Activated naive CD4-positive, alpha-beta T cell treated with anti-CD3 and anti-CD28 coated beads for 36 hours (primary cell): Measurements from ENCODE around the gene PPTC7. TPM values are rescaled to one million over a fixed set of nuclear protein-coding genes. Genes with fewer than 3 reads are reported as not detected.
A peak's percentile ranks its signal among the peaks of the same experiment; 100 is the strongest.

Source experiments
- CTCF ChIA-PET: fragments of 350-600 bp; sonication (Branson Sonifier 250); formaldehyde crosslinking; loops from one replicate; lab custom pipeline; 2021; ENCODE audit warnings: antibody characterized with exemption; lab: Charles Lee
- DNase-seq: peaks from one replicate; pipeline ENCODE4 v3.0.0-alpha.2; 2020
- H3K27ac Mint-ChIP-seq: one replicate; pipeline ENCODE4 v1.8.0; 2021; ENCODE audit warnings: mild to moderate bottlenecking, mixed read lengths
- H3K27me3 Mint-ChIP-seq: one replicate; pipeline ENCODE4 v1.8.0; 2021; ENCODE audit warnings: low read depth, mixed read lengths
- H3K36me3 Mint-ChIP-seq: one replicate; pipeline ENCODE4 v1.8.0; 2021; ENCODE audit warnings: low read depth, mixed read lengths
- H3K4me1 Mint-ChIP-seq: one replicate; pipeline ENCODE4 v1.8.0; 2021; ENCODE audit warnings: low read depth, mixed read lengths
- H3K4me3 Mint-ChIP-seq: one replicate; pipeline ENCODE4 v1.8.0; 2021; ENCODE audit warnings: mild to moderate bottlenecking, moderate library complexity, mixed read lengths
- H3K9me3 Mint-ChIP-seq: one replicate; pipeline ENCODE4 v1.8.0; 2021; ENCODE audit warnings: mixed read lengths
- intact Hi-C: fragments of 100-400 bp; cut with micrococcal nuclease; formaldehyde crosslinking; loops from one replicate; pipeline ENCODE4 v1.15.1; 2023
- total RNA-seq, 2 experiments: library from RNA; stranded (reverse); gene quantifications; one replicate each; pipeline ENCODE4 v1.2.3, GENCODE V29; 2021

The PPTC7 gene
- total RNA-seq, 2 experiments from 2014 or later: 41.1 to 43.2 TPM

DNA sequence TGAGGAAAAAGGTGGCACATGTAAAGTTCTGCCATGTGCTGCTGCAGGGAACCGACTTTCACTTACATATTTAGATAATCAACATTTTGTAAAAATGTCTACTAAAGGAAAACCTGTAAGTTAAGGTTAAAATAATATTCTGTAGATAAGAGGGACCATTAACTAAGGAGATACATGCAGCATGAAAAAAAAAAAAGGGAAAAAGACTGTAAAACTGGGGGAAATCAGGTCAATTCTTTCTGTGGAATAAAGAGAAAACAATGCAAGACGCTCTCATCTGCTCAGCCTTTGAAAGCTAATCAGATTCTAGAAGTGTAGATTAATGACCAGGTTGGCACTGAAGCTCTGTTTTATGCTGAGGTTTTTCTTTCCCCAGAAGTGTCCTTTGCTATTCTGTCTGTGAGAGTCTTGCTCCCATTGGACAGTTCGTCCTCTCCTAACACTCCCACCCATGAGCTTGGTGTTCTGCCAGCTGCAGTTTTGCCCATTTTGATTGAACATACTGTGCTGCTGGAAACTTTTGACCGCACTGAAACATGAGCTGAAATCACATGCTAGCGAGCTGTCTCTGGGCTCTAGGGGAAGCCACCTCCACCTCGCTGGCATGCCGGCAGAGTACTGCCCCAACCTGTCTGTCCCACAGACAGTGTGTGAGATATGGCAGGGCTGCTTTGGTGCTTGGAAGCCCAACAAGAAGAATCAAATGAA, 39.7 kb downstream of the PPTC7 start:
- intact Hi-C loops: no loop called here
- CTCF ChIA-PET: interaction anchor here (1.0 to 1.6 kb wide), 4 partner anchors 8 to 61 kb away, joined by 3 to 8 read pairs (median 4); no protein-coding TSS in a partner anchor
- H3K27me3 Mint-ChIP-seq: no peaks in the 10 kb centered on the region
- H3K36me3 Mint-ChIP-seq: peaks cover 45% of the 10 kb centered on the region
- DNase-seq: no peak
- H3K27ac Mint-ChIP-seq: peak overlapping the region; percentile 48
- H3K9me3 Mint-ChIP-seq: no peaks in the 10 kb centered on the region
- H3K4me1 Mint-ChIP-seq: peaks cover 43% of the 10 kb centered on the region
- H3K4me3 Mint-ChIP-seq: no peak overlapping the region

DNA sequence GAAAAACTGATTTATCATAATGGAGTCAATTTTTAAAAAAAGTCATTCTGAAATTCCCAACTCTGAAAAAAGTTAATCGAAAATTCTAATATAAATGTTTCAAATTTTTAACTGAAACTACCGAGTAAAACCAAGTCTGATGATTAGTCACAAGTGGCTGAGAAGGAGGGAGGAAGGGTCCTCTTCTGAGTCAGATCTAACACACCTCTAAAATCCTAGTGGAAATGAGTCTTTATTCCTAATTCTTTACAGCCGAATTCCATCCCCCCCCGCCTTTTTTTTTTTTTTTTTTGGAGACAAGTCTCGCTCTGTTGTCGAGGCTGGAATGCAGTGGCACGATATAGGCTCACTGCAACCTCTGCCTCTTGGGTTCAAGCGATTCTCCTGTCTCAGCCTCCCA, 43.1 kb downstream of the PPTC7 start:
- H3K9me3 Mint-ChIP-seq: no peaks in the 10 kb centered on the region
- H3K4me3 Mint-ChIP-seq: no peak overlapping the region
- H3K36me3 Mint-ChIP-seq: peaks cover 51% of the 10 kb centered on the region
- no peak for DNase-seq
- CTCF ChIA-PET: interaction anchor here (1.5 to 1.6 kb wide), 2 partner anchors 13 to 26 kb away, joined by 3 to 4 read pairs; no protein-coding TSS in a partner anchor
- H3K27me3 Mint-ChIP-seq: no peaks in the 10 kb centered on the region
- H3K4me1 Mint-ChIP-seq: peaks cover 32% of the 10 kb centered on the region
- no peak overlapping the region for H3K27ac Mint-ChIP-seq
- intact Hi-C loops: no loop called here

DNA sequence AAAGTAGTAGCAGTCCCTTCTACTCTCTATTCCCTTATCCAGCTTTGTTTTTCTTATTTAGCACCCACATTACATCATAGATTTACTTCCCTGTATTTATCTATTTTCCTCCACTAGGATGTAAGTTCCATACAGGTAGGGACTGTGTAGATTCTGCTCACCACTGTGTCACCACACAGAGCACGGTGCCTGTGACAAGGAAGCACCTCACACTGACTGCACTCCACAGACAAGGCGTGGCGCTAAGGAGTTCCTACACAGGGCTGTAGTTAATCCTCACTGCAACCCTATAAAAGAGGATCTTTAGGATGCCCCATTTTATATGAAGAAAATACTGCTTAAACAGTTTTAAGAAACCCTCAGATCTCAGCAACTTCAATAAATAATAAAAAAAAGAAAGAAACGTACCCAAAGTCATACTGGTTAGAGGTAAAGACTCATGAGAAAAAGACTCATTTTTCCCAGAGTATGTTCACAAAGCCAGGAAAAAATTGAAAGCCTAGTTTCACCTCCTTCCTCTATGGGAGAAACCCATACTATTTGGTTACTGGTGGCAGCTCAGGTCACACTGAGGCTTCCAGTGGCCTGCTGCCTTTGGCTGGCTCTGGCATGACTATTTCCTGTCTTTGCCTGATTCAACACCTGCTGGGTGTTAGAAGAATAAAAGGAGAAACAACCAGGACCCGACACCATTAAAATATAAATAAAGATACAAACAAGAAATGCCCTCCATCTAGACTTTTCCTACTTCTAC, 44.1 kb downstream of the PPTC7 start:
- CTCF ChIA-PET: interaction anchor here (1.3 to 3.5 kb wide), 3 partner anchors 25 to 63 kb away, joined by 3 to 36 read pairs (median 3); no protein-coding TSS in a partner anchor
- intact Hi-C loops: no loop called here
- Mint-ChIP-seq H3K27ac (no peak overlapping the region), H3K9me3 (no peaks in the 10 kb centered on the region), H3K36me3 (peaks cover 50% of the 10 kb centered on the region), H3K4me3 (no peak overlapping the region), H3K27me3 (no peaks in the 10 kb centered on the region), H3K4me1 (peaks cover 32% of the 10 kb centered on the region)
- DNase-seq: no peak

DNA sequence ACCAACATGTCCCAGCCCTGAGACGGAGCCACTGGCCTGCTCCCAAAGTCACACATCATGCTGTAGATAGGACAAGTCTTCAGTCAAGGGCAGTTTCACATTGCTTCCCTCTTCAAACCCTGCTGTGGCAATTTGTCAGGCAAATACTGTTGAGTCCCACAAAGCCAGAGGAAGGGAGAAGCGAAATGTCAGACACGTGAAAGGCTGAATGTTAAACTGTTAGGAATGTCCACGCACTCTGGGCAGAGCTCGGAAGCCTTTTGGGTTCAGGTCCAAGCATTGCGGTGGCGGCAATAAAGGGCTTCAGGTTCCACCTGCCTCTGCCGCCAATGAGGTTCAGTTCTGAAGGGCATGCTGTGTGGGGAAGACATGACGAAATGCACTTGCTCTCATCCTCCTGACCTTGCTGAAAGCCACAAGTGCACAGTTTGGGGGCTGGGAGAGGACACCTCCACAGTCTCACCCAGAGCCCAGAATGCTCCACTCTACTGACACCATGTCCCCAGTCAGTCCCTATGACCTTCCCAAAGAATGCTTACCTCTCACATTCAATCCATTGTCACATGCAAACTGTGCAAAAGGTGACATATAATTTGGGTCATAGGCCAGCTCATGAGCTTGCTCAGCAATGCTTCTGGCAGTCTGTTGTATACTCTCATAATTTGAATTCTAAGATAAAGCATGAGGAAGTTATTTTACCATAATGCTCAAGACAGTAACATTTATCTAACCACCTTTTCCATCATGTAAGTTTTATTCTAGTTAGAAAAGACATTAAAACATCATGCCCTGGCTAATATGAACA, 45.3 kb downstream of the PPTC7 start:
- H3K27me3 Mint-ChIP-seq: no peaks in the 10 kb centered on the region
- CTCF ChIA-PET: interaction anchor here (0.7 to 3.5 kb wide), 4 partner anchors 25 to 64 kb away, joined by 3 to 36 read pairs (median 4); no protein-coding TSS in a partner anchor
- H3K4me3 Mint-ChIP-seq: no peak overlapping the region
- peaks cover 45% of the 10 kb centered on the region for H3K36me3 Mint-ChIP-seq
- H3K27ac Mint-ChIP-seq: peak overlapping the region; percentile 15
- intact Hi-C loops: no loop called here
- H3K9me3 Mint-ChIP-seq: no peaks in the 10 kb centered on the region
- no peak for DNase-seq
- peaks cover 29% of the 10 kb centered on the region for H3K4me1 Mint-ChIP-seq

DNA sequence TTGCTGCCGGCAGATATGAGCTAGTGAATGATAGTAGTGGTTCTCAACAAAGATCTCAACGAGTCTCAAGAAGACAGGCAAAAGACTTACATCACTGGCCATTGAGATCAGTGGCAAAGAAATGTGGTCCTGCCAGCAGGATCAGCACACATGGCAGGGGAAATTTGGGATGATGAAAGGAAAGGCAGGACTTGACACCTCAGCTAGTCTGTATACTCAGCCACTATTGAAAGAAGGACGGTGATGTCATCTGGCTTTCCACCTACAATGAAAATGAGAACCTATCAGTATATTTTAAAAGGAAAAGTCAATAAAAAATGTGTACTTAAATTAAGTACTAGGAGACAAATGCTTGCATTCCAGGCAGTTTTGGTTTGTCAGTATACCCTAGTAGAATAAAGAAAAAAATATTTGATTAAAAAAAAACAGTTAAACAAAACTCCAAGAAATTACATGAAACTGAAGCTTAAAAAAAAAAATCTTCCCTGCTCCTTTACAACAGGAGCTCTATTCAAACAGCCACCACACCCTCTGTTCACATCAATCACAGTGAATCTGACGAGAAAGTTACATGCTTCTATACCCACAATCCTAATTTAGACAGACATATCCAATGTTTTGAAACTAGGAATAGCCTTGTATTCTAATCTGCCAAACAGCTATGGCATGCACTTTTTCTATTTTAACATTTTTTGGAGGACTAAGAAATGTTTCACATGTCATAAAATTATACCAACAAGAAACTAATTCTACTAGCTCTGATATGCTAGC, 46.1 kb downstream of the PPTC7 start:
- CTCF ChIA-PET: interaction anchor here (0.7 to 3.5 kb wide), 3 partner anchors 25 to 65 kb away, joined by 3 to 36 read pairs (median 4); no protein-coding TSS in a partner anchor
- no peak overlapping the region for H3K4me3 Mint-ChIP-seq
- peak overlapping the region; percentile 15 for H3K27ac Mint-ChIP-seq
- DNase-seq: no peak
- no peaks in the 10 kb centered on the region for H3K27me3 Mint-ChIP-seq
- intact Hi-C loops: no loop called here
- peaks cover 41% of the 10 kb centered on the region for H3K36me3 Mint-ChIP-seq
- peaks cover 30% of the 10 kb centered on the region for H3K4me1 Mint-ChIP-seq
- H3K9me3 Mint-ChIP-seq: no peaks in the 10 kb centered on the region

DNA sequence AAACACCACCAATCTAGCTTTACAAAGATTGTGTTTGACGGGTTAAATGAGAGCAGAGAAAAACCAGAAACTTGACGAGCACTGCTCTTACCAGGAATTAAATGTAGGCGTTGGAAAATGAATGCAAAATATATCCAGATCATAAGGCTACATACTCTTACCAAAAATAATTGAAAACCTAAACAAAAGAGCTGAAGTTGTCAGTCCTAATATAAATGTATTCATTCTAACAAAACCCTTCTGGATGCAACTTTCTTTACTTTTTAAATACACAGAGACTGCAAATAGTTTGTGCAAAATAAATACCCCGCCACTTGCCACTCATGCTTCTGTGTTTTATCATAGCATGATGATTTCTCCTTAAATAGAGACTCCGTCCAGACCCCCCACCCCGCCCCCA, 48.3 kb downstream of the PPTC7 start:
- Mint-ChIP-seq H3K36me3 (peaks cover 43% of the 10 kb centered on the region), H3K4me1 (peaks cover 35% of the 10 kb centered on the region), H3K27me3 (no peaks in the 10 kb centered on the region), H3K27ac (no peak overlapping the region), H3K9me3 (no peaks in the 10 kb centered on the region), H3K4me3 (no peak overlapping the region)
- intact Hi-C loops: no loop called here
- CTCF ChIA-PET: interaction anchor here (10.1 kb wide), 1 partner anchor 67 kb away, joined by 82 read pairs; no protein-coding TSS in a partner anchor
- DNase-seq: no peak

DNA sequence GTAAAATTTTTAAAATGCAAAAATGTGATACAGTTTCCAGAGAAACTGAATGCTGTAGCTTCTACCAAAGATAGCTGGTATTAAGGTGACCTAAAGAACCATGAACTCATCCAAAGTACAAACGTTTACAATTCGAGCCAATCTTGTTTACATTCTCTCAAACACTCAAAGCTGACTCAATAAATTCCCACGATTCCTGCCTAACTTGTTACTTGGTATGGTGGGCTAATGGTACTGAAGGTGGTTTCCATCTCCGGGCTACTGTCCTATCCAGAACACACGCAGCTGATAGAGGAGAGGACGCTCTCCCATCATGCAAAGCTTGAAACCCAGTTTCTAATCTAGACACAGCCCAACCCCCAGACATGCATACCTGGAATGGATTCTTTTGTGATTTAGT, 49.5 kb downstream of the PPTC7 start:
- no peak overlapping the region for H3K4me3 Mint-ChIP-seq
- peaks cover 37% of the 10 kb centered on the region for H3K36me3 Mint-ChIP-seq
- H3K4me1 Mint-ChIP-seq: peaks cover 30% of the 10 kb centered on the region
- CTCF ChIA-PET: interaction anchor here (0.6 to 10.1 kb wide), 3 partner anchors 21 to 1608 kb away, joined by 3 to 82 read pairs (median 26); no protein-coding TSS in a partner anchor
- H3K27ac Mint-ChIP-seq: no peak overlapping the region
- intact Hi-C loops: no loop called here
- no peak for DNase-seq
- no peaks in the 10 kb centered on the region for H3K9me3 Mint-ChIP-seq
- no peaks in the 10 kb centered on the region for H3K27me3 Mint-ChIP-seq

DNA sequence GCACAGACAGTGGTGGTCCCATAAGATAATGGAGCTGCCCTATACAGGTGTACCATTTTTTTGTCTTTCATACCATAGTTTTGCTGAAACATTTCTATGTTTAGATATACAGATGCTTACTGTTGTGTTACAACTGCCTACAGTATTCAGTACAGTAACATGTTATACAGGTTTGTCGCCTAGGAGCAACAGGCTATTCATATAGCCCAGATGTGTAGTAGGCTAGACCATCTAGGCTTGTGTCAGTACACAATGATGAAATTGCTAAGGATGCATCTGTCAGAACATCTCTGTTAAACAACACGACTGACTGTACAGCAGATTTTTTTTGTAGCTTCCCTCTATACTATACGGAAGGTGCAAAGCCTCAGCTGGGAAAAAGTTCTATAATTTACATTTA, 50.5 kb downstream of the PPTC7 start:
- Mint-ChIP-seq H3K27me3 (no peaks in the 10 kb centered on the region), H3K36me3 (peaks cover 29% of the 10 kb centered on the region), H3K4me3 (no peak overlapping the region), H3K4me1 (peaks cover 30% of the 10 kb centered on the region), H3K9me3 (no peaks in the 10 kb centered on the region), H3K27ac (no peak overlapping the region)
- no peak for DNase-seq
- CTCF ChIA-PET: interaction anchor here (1.0 to 10.1 kb wide), 4 partner anchors 20 to 83 kb away, joined by 3 to 82 read pairs (median 15); partner anchors contain the start of gene ARPC3
- intact Hi-C loops: no loop called here

DNA sequence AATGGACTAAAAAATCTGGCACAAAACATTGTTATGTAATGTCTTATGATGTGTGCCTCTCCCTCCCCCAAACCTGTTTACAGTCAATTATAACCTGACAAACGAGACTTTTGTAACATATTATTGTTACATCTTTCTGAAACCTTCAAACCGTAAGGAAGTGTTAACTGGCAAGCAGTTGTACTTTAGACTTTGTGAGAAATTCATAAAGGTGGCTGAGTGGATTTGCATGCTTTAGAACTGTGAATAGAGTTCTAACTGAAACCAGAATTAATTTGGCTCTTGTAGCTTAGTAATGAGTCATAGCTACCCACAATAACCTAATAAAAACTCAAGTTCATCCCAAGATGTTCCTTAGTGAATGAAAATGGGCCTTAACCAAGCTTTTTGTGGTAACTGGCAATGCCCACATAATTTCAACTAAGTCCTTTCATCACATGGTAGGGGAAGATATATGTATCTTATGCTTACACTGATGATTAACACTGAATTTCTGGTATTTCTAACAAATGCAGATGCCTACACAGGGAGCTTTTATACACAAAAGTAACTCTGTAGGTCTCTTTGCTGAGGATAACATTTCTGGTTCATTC, 51.3 kb downstream of the PPTC7 start:
- CTCF ChIA-PET: interaction anchor here (1.0 to 10.1 kb wide), 4 partner anchors 19 to 82 kb away, joined by 4 to 82 read pairs (median 15); partner anchors contain the start of gene ARPC3
- no peak overlapping the region for H3K4me3 Mint-ChIP-seq
- intact Hi-C loops: loop anchor here (1.0 kb wide), 1 partner anchor 46 kb away; no protein-coding TSS in a partner anchor
- H3K36me3 Mint-ChIP-seq: peaks cover 26% of the 10 kb centered on the region
- H3K4me1 Mint-ChIP-seq: peaks cover 28% of the 10 kb centered on the region
- H3K27ac Mint-ChIP-seq: peak overlapping the region; percentile 37
- H3K27me3 Mint-ChIP-seq: no peaks in the 10 kb centered on the region
- no peak for DNase-seq
- no peaks in the 10 kb centered on the region for H3K9me3 Mint-ChIP-seq

DNA sequence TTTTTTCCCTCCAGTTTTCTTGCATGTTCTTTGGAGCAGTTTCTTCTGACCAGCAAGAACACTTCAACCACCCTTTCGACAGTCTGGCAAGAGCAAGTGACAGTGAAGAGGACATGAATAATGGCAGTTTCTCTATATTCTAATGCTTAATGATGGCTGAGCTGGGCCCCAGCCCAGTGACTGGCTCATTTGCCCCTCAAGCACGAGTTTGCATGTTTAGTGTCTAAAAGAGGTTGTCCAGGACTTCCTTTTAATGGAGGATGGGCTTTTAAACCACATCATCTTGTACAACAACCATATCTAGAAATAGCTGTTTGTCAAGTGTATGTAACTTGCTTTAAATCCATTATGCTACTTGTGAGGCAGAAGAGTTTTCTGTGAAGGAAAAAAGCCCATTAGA, 52.6 kb downstream of the PPTC7 start:
- intact Hi-C loops: no loop called here
- no peak overlapping the region for H3K27ac Mint-ChIP-seq
- H3K9me3 Mint-ChIP-seq: no peaks in the 10 kb centered on the region
- peaks cover 24% of the 10 kb centered on the region for H3K4me1 Mint-ChIP-seq
- H3K36me3 Mint-ChIP-seq: peaks cover 16% of the 10 kb centered on the region
- CTCF ChIA-PET: interaction anchor here (3.2 to 10.1 kb wide), 2 partner anchors 18 to 71 kb away, joined by 26 to 82 read pairs; no protein-coding TSS in a partner anchor
- no peaks in the 10 kb centered on the region for H3K27me3 Mint-ChIP-seq
- DNase-seq: no peak
- H3K4me3 Mint-ChIP-seq: no peak overlapping the region
